B cell (primary cell): ENCODE measurements around the gene PGLYRP2. TPM values are rescaled to one million over a fixed set of nuclear protein-coding genes. Genes with fewer than 3 reads are reported as not detected.

Experiments
- ATAC-seq: fragments of 200-7000 bp; cut with Tn5 transposase; one replicate; pipeline ENCODE4 v1.10.0; 2021; ENCODE audit warnings: low read depth, mild to moderate bottlenecking, moderate number of reproducible peaks, moderate library complexity
- CTCF ChIA-PET: fragments of 350-600 bp; sonication (Branson Sonifier 250); formaldehyde crosslinking; loops from one replicate; lab custom pipeline; 2021; ENCODE audit warnings: antibody characterized with exemption, inconsistent platforms; lab: Charles Lee
- POLR2A ChIA-PET: fragments of 350-600 bp; sonication (Branson Sonifier 250); formaldehyde crosslinking; loops from one replicate; lab custom pipeline; 2021; ENCODE audit warnings: antibody characterized with exemption; lab: Charles Lee
- DNase-seq: peaks from one replicate; pipeline ENCODE4 v3.0.0; 2013
- H2AFZ ChIP-seq: 2 replicates; pipeline ENCODE4 v1.6.1; 2012; ENCODE audit warnings: mild to moderate bottlenecking, low read depth, low read length; ENCODE audit not compliant: insufficient read depth, poor library complexity, severe bottlenecking
- H3K27ac ChIP-seq, 2 donors: 1 replicate in 1 of 2; 2 replicates in 1 of 2; pipeline ENCODE4 v1.5.1; 2012 to 2013; ENCODE audit warnings: low read length in 2 of 2, mild to moderate bottlenecking in 2 of 2, moderate library complexity in 1 of 2
- H3K27me3 ChIP-seq, 4 experiments: fragments of 200-600 bp in 1 of 4; sonication (generic) in 1 of 4; replicated peaks in 1 of 4; 1 replicate in 2 of 4; 2 replicates in 2 of 4; pipeline versions ENCODE4 v1.6.1 to v1.7.0; 2013 to 2016; ENCODE audit warnings: low read length in 3 of 4, mild to moderate bottlenecking in 2 of 4, mixed read lengths in 1 of 4, moderate library complexity in 1 of 4; ENCODE audit not compliant: insufficient read depth in 4 of 4, control insufficient read depth in 3 of 4; ENCODE audit errors: control extremely low read depth in 1 of 4
- H3K36me3 ChIP-seq, 2 experiments: replicated peaks in 1 of 2; 1 replicate in 1 of 2; 2 replicates in 1 of 2; pipeline versions ENCODE4 v1.6.1 to v1.7.1; 2013; ENCODE audit warnings: low read length in 1 of 2; ENCODE audit not compliant: insufficient read depth in 2 of 2, control insufficient read depth in 1 of 2; ENCODE audit errors: control extremely low read depth in 1 of 2, extremely low read depth in 1 of 2
- H3K4me1 ChIP-seq, 2 donors: fragments of 200-600 bp in 1 of 2; sonication (generic) in 1 of 2; 1 replicate in 1 of 2; 2 replicates in 1 of 2; pipeline versions ENCODE4 v1.5.1 to v1.6.1; 2013 to 2017; ENCODE audit warnings: low read length in 2 of 2; ENCODE audit not compliant: control insufficient read depth in 2 of 2, insufficient read depth in 2 of 2
- H3K4me2 ChIP-seq: replicated peaks from 2 replicates; pipeline ENCODE3; 2012; ENCODE audit warnings: mild to moderate bottlenecking, low read depth, low read length; ENCODE audit not compliant: poor library complexity, severe bottlenecking
- H3K4me3 ChIP-seq, 5 experiments: fragments of 200-600 bp in 1 of 5; sonication (generic) in 1 of 5; 1 replicate in 3 of 5; 2 replicates in 2 of 5; pipeline versions ENCODE4 v1.5.1 to v1.7.0; 2011 to 2016; ENCODE audit warnings: low read length in 4 of 5, mild to moderate bottlenecking in 4 of 5, low read depth in 2 of 5, control low read depth in 1 of 5, moderate library complexity in 1 of 5; ENCODE audit not compliant: insufficient read depth in 1 of 5; ENCODE audit errors: control extremely low read depth in 1 of 5, extremely low read depth in 1 of 5
- H3K79me2 ChIP-seq: fragments of 200-600 bp; sonication (generic); one replicate; pipeline ENCODE4 v1.6.0; 2016; ENCODE audit warnings: low read length; ENCODE audit not compliant: control insufficient read depth, insufficient read depth
- H3K9ac ChIP-seq: fragments of 200-600 bp; sonication (generic); 2 replicates; pipeline ENCODE4 v1.6.1; 2017; ENCODE audit warnings: mild to moderate bottlenecking, low read length, moderate library complexity
- H3K9me3 ChIP-seq, 3 donors: one replicate each; pipeline versions ENCODE4 v1.6.1 to v1.7.1; 2013; ENCODE audit warnings: low read length in 2 of 3; ENCODE audit not compliant: control insufficient read depth in 2 of 3, insufficient read depth in 1 of 3; ENCODE audit errors: control extremely low read depth in 1 of 3
- H4K20me1 ChIP-seq: 2 replicates; pipeline ENCODE4 v1.6.0; 2012; ENCODE audit warnings: mild to moderate bottlenecking, low read length; ENCODE audit not compliant: insufficient read depth, control insufficient read depth, poor library complexity, severe bottlenecking
- H3K27ac Mint-ChIP-seq: one replicate; pipeline ENCODE4 v1.8.0; 2021; ENCODE audit warnings: mixed read lengths
- H3K27me3 Mint-ChIP-seq: one replicate; pipeline ENCODE4 v1.8.0; 2021; ENCODE audit warnings: mixed read lengths
- H3K4me1 Mint-ChIP-seq: one replicate; pipeline ENCODE4 v1.8.0; 2021; ENCODE audit warnings: mixed read lengths
- H3K4me3 Mint-ChIP-seq: one replicate; pipeline ENCODE4 v1.8.0; 2021; ENCODE audit warnings: mixed read lengths
- H3K9me3 Mint-ChIP-seq: one replicate; pipeline ENCODE4 v1.8.0; 2022; ENCODE audit warnings: mixed read lengths; ENCODE audit not compliant: insufficient read depth
- EZH2 ChIP-seq: IDR thresholded peaks from 2 replicates; pipeline ENCODE4 v1.6.1; 2012; ENCODE audit warnings: borderline replicate concordance, low read depth, mild to moderate bottlenecking, moderate library complexity, low read length; ENCODE audit not compliant: insufficient read depth, poor library complexity, severe bottlenecking
- WGBS: methylation state at CpG from one replicate; pipeline ENCODE4 v1.1.5; 2013; ENCODE audit warnings: missing lambda C conversion rate; ENCODE audit not compliant: insufficient coverage; 5-methylcytosine and 5-hydroxymethylcytosine counted together
- intact Hi-C: fragments of 100-400 bp; cut with micrococcal nuclease; formaldehyde crosslinking; loops from one replicate; pipeline ENCODE4 v1.10.0; 2022
- polyA plus RNA-seq: library from polyadenylated mRNA; depleted of rRNA; stranded (reverse); fragments of >200 nt; gene quantifications from 2 replicates; pipeline ENCODE4 v1.2.3, GENCODE V29; 2012
- total RNA-seq, 2 donors: library from RNA; stranded (reverse); fragments of 120-200 nt in 1 of 2; gene quantifications; 1 replicate in 1 of 2; 2 replicates in 1 of 2; pipeline versions ENCODE4 v1.2.3 to v1.2.4, GENCODE V29; 2013 to 2022
- TF ChIP-seq, protein P1 (sequence below): fragments of 200-600 bp; IDR thresholded peaks from one replicate; pipeline ENCODE4 v1.8.0; 2022; ENCODE audit warnings: antibody characterized with exemption, mild to moderate bottlenecking

Gene PGLYRP2
- total and polyA plus RNA-seq, 2 donors (not counting 1 experiment from before 2014, with no cell fraction given) = not detected

DNA sequence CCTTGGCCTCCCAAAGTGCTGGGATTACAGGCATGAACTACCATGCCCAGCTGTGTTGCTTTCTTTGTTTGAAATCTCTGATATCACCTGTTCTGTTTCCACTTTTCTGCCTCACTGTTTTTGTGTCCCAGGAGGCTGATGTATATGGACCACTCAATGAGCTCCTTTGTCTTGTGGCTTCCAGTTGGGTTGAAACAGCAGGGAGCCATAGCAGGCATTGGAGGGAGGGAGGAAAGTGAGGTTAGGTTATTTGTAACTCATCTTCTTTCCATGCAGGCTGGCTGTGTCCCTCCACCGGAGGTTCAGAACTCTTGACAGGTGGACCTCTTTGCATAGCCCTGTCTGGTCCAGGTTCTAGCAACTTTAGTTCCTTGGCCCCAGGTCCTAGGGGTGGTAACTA, 23.0 kb upstream of the PGLYRP2 start:
- no peaks in the 10 kb centered on the region for H3K36me3 ChIP-seq
- peaks cover 35% of the 10 kb centered on the region for H3K27me3 Mint-ChIP-seq
- no peak overlapping the region for H3K9ac ChIP-seq
- peaks cover 0 to 18% (median 0%) of the 10 kb centered on the region in 4 experiments for H3K27me3 ChIP-seq
- H3K9me3 ChIP-seq = peaks cover 0 to 15% (median 0%) of the 10 kb centered on the region in 3 donors
- H3K9me3 Mint-ChIP-seq = peaks cover 3% of the 10 kb centered on the region
- no peak overlapping the region for H3K27ac ChIP-seq
- no peaks in the 10 kb centered on the region for H3K79me2 ChIP-seq
- no peak overlapping the region for H3K4me3 Mint-ChIP-seq
- no CpG with 5 or more reads among the region's 1 CpG for whole genome bisulfite sequencing
- H3K4me1 ChIP-seq = no peaks in the 10 kb centered on the region
- intact Hi-C loops = no loop called here
- no peak overlapping the region for H3K4me2 ChIP-seq
- H3K4me3 ChIP-seq = no peak overlapping the region
- DNase-seq = no peak
- no peaks in the 10 kb centered on the region for H4K20me1 ChIP-seq
- H3K4me1 Mint-ChIP-seq = no peaks in the 10 kb centered on the region
- POLR2A ChIA-PET = no interaction called here
- TF ChIP-seq, protein P1, sequence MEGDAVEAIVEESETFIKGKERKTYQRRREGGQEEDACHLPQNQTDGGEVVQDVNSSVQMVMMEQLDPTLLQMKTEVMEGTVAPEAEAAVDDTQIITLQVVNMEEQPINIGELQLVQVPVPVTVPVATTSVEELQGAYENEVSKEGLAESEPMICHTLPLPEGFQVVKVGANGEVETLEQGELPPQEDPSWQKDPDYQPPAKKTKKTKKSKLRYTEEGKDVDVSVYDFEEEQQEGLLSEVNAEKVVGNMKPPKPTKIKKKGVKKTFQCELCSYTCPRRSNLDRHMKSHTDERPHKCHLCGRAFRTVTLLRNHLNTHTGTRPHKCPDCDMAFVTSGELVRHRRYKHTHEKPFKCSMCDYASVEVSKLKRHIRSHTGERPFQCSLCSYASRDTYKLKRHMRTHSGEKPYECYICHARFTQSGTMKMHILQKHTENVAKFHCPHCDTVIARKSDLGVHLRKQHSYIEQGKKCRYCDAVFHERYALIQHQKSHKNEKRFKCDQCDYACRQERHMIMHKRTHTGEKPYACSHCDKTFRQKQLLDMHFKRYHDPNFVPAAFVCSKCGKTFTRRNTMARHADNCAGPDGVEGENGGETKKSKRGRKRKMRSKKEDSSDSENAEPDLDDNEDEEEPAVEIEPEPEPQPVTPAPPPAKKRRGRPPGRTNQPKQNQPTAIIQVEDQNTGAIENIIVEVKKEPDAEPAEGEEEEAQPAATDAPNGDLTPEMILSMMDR = no peak
- no peak for TF ChIP-seq EZH2
- no peak overlapping the region for H2AFZ ChIP-seq
- no peak for ATAC-seq
- CTCF ChIA-PET = no interaction called here
- H3K27ac Mint-ChIP-seq = no peak overlapping the region

DNA sequence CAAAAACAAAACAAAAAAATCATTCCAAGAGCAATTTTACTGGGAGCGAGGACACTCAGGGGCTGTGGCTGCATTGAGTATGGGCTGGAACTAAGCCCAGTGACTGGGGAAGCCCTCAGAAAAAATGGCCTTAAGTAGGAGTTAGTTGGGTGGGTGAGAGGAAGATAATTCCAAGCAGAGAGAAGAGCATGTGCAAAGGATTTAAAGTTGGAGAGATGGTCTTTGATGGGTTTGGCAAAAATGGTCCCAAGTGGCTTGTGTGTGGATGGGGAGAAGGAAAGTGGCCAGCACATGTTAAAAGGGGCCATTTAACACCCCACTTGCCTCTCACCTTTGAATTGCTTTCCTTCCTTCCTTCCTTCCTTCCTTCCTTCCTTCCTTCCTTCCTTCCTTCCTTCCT, 22.3 kb upstream of the PGLYRP2 start:
- Histone ChIP-seq H3K79me2 (no peaks in the 10 kb centered on the region), H3K9me3 (peaks cover 0 to 13% (median 0%) of the 10 kb centered on the region in 3 donors), H3K36me3 (no peaks in the 10 kb centered on the region), H3K9ac (no peak overlapping the region), H3K4me3 (no peak overlapping the region), H3K4me2 (no peak overlapping the region), H3K27ac (no peak overlapping the region), H3K27me3 (peaks cover 0 to 14% (median 0%) of the 10 kb centered on the region in 4 experiments), H4K20me1 (no peaks in the 10 kb centered on the region), H3K4me1 (no peaks in the 10 kb centered on the region), H2AFZ (no peak overlapping the region)
- Mint-ChIP-seq H3K27ac (no peak overlapping the region), H3K27me3 (peaks cover 30% of the 10 kb centered on the region), H3K4me3 (no peak overlapping the region), H3K9me3 (peaks cover 3% of the 10 kb centered on the region), H3K4me1 (no peaks in the 10 kb centered on the region)
- ATAC-seq = no peak
- ChIA-PET POLR2A (no interaction called here), CTCF (no interaction called here)
- WGBS = 100% methylated on average over 1 of the region's 1 CpG
- TF ChIP-seq, protein P1 = no peak
- no peak for DNase-seq
- intact Hi-C loops = no loop called here
